Activated CD4-positive, alpha-beta T cell treated with anti-CD3 and anti-CD28 coated beads, Interleukin-2, amount 10 ng/mL, durations not matched to agents 24 days and 14 days (primary cell): ENCODE data around the gene MAST4. TPM values are rescaled to one million over a fixed set of nuclear protein-coding genes. Genes with fewer than 3 reads are reported as not detected.

Experiments used
- DNase-seq: peaks from one replicate; pipeline ENCODE4 v3.0.0; 2022
- H3K27ac Mint-ChIP-seq: one replicate; pipeline ENCODE4 v1.8.0; 2022; ENCODE audit warnings: mild to moderate bottlenecking, mixed read lengths
- H3K27me3 Mint-ChIP-seq: one replicate; pipeline ENCODE4 v1.8.0; 2022; ENCODE audit warnings: mixed read lengths
- H3K36me3 Mint-ChIP-seq: one replicate; pipeline ENCODE4 v1.8.0; 2022; ENCODE audit warnings: low read depth, mild to moderate bottlenecking, mixed read lengths
- H3K4me1 Mint-ChIP-seq: one replicate; pipeline ENCODE4 v1.8.0; 2021; ENCODE audit warnings: mixed read lengths
- H3K4me3 Mint-ChIP-seq: one replicate; pipeline ENCODE4 v1.8.0; 2022; ENCODE audit warnings: mild to moderate bottlenecking, moderate library complexity, mixed read lengths
- H3K9me3 Mint-ChIP-seq: one replicate; pipeline ENCODE4 v1.8.0; 2021; ENCODE audit warnings: mixed read lengths
- intact Hi-C: fragments of 100-400 bp; cut with micrococcal nuclease; formaldehyde crosslinking; loops from one replicate; pipeline ENCODE4 v1.15.1; 2023
- total RNA-seq: library from RNA; stranded (reverse); gene quantifications from 2 replicates; pipeline ENCODE4 v1.2.3, GENCODE V29; 2022

Gene MAST4
- total RNA-seq, 1 donor from 2014 or later, result 16.1 TPM

DNA sequence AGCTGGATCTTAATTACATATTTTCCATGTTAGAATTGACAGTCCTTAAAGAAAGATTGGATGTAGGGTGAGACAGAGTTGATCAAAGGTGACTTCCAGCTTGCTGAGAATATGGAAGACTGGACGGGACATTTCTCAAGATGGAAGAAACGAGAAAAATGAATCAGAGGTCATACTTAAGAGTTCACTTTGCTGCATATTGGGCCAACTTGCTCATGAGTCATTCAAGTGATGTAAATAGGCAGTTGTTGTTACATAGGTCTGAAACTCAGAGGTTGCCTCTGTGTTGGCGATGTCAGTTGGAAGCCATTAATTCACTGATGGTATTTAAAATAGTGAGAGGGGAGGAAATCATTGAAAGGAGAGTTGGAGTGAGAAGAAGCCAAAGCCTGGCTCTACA lies 467.6 kb downstream of the MAST4 start:
- intact Hi-C loops, result loop anchor here (2.0 to 5.0 kb wide), 2 partner anchors 39 to 59 kb away; no protein-coding TSS in a partner anchor
- H3K4me3 Mint-ChIP-seq, result no peak overlapping the region
- peaks cover 12% of the 10 kb centered on the region for H3K36me3 Mint-ChIP-seq
- no peak overlapping the region for H3K27ac Mint-ChIP-seq
- no peaks in the 10 kb centered on the region for H3K27me3 Mint-ChIP-seq
- H3K9me3 Mint-ChIP-seq, result peaks cover 5% of the 10 kb centered on the region
- peaks cover 17% of the 10 kb centered on the region for H3K4me1 Mint-ChIP-seq
- DNase-seq, result peak; percentile 40

DNA sequence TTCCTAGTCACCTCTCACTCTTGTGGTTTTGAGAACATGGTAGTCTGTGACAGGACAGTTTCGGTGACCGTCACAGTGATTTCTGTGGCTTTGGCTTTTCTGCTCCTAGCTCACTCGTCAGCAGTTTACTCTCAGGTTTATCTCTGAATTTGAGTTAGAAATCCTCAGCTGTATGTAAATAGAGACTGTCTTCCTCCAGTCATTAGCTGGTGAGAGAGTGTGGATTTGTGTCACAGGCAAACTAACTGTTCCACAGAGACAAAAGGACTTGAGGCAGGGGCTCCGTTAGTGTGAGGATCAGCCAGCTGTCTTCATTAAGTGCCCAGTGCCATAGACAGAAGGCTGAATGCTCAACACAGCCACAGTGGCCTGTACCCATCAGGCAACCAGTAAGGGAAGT lies 469.0 kb downstream of the MAST4 start:
- peaks cover 13% of the 10 kb centered on the region for H3K4me1 Mint-ChIP-seq
- peak overlapping the region; percentile 59 for H3K27ac Mint-ChIP-seq
- DNase-seq, result peak; percentile 61
- intact Hi-C loops, result loop anchor here (2.0 kb wide), 1 partner anchor 60 kb away; no protein-coding TSS in a partner anchor
- H3K36me3 Mint-ChIP-seq, result peaks cover 9% of the 10 kb centered on the region
- no peak overlapping the region for H3K4me3 Mint-ChIP-seq
- H3K9me3 Mint-ChIP-seq, result peaks cover 5% of the 10 kb centered on the region
- H3K27me3 Mint-ChIP-seq, result no peaks in the 10 kb centered on the region

- Mint-ChIP-seq H3K9me3 (peaks cover 5% of the 10 kb centered on the region), H3K27me3 (no peaks in the 10 kb centered on the region), H3K4me3 (no peak overlapping the region), H3K27ac (no peak overlapping the region), H3K36me3 (peaks cover 9% of the 10 kb centered on the region), H3K4me1 (peaks cover 13% of the 10 kb centered on the region)
- intact Hi-C loops, result loop anchor here (2.0 kb wide), 1 partner anchor 61 kb away; no protein-coding TSS in a partner anchor
- DNase-seq, result peak; percentile 54
These were observed 469.5 kb downstream of the MAST4 start for GRCh38 chr5:67065696-67066095.

DNA sequence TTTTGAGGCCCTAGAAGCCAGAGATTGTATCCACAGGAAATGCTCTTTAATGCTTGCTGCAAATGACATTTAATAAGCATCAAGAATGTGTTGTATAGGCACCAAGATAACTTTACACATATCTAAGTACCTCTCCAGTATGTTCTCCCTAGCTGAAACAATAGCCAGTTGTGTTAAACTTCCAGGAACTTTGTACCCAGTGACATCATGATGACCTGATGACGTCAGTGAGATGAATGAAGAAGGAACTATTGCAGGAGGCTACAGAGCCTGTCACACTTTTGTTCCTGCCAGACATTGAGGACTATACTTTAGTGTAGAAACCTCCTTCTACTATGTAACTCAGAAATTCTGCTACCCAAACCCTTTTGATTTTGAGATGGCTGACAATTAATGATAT lies 470.6 kb downstream of the MAST4 start:
- Mint-ChIP-seq H3K36me3 (peaks cover 7% of the 10 kb centered on the region), H3K27ac (no peak overlapping the region), H3K9me3 (peaks cover 5% of the 10 kb centered on the region), H3K4me3 (no peak overlapping the region), H3K27me3 (no peaks in the 10 kb centered on the region), H3K4me1 (peaks cover 13% of the 10 kb centered on the region)
- intact Hi-C loops, result no loop called here
- DNase-seq, result peak; percentile 26

DNA sequence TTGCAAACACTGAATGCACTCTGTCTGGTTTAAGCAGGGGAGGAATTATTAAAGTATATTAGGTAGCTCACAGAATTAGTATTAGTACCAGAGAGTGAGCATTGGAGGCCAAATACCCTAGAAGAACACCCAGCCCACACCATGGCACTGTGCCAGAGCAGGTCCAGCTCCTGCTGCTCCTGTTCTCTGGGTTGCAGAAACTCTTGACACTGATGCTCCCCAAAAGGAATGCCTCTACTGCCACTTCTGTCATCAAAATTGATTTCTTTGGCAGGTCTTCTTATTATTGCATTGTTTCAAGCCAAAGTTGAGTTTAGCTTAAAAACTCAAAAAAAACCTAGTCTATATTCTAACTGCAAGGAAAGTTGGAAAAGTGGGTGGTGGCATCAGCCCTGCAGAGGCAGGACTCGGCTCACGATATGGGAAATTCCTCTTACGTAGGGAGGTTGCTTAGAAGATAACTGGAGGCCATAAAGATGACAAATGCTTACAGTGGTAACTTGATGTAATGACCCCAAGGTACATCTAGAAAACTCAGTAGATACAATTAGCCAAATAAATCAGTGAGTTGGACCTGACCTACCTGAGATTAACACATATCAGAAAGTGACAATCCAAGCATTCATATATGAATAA lies 477.0 kb downstream of the MAST4 start:
- no peak overlapping the region for H3K27ac Mint-ChIP-seq
- H3K9me3 Mint-ChIP-seq, result no peaks in the 10 kb centered on the region
- H3K36me3 Mint-ChIP-seq, result peaks cover 4% of the 10 kb centered on the region
- H3K4me1 Mint-ChIP-seq, result peaks cover 6% of the 10 kb centered on the region
- no peak for DNase-seq
- no peaks in the 10 kb centered on the region for H3K27me3 Mint-ChIP-seq
- H3K4me3 Mint-ChIP-seq, result no peak overlapping the region
- intact Hi-C loops, result no loop called here

GRCh38 chr5:67077296-67077695 lies 481.1 kb downstream of the MAST4 start:
- Mint-ChIP-seq H3K36me3 (peaks cover 4% of the 10 kb centered on the region), H3K27ac (no peak overlapping the region), H3K27me3 (no peaks in the 10 kb centered on the region), H3K4me1 (peaks cover 7% of the 10 kb centered on the region), H3K4me3 (no peak overlapping the region), H3K9me3 (no peaks in the 10 kb centered on the region)
- no peak for DNase-seq
- intact Hi-C loops, result no loop called here

GRCh38 chr5:67081261-67081660 lies 485.1 kb downstream of the MAST4 start:
- H3K36me3 Mint-ChIP-seq, result peaks cover 2% of the 10 kb centered on the region
- no peak overlapping the region for H3K4me3 Mint-ChIP-seq
- H3K27ac Mint-ChIP-seq, result no peak overlapping the region
- peaks cover 8% of the 10 kb centered on the region for H3K4me1 Mint-ChIP-seq
- intact Hi-C loops, result no loop called here
- H3K27me3 Mint-ChIP-seq, result no peaks in the 10 kb centered on the region
- no peak for DNase-seq
- H3K9me3 Mint-ChIP-seq, result no peaks in the 10 kb centered on the region

DNA sequence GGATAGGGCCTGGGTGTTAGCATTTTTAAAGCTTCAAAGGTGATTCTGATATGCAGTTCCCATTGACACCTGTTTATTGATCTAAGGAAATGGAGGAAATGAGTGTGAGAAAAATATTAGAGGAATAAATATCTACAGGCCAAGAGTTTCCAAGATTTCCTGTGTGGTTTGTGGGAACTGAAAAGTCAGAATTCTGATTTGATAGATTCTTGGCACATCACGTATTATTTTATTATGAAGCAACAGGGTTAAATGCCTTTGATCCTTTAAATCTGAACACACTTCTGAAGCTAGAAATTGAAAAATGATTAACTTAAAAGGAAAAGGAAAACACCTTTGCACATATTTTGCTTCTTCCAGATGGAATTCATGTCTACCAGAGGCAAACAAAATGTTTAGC lies 486.7 kb downstream of the MAST4 start:
- Mint-ChIP-seq H3K36me3 (no peaks in the 10 kb centered on the region), H3K4me3 (no peak overlapping the region), H3K4me1 (peaks cover 5% of the 10 kb centered on the region), H3K9me3 (no peaks in the 10 kb centered on the region), H3K27me3 (no peaks in the 10 kb centered on the region), H3K27ac (no peak overlapping the region)
- no peak for DNase-seq
- intact Hi-C loops, result no loop called here

DNA sequence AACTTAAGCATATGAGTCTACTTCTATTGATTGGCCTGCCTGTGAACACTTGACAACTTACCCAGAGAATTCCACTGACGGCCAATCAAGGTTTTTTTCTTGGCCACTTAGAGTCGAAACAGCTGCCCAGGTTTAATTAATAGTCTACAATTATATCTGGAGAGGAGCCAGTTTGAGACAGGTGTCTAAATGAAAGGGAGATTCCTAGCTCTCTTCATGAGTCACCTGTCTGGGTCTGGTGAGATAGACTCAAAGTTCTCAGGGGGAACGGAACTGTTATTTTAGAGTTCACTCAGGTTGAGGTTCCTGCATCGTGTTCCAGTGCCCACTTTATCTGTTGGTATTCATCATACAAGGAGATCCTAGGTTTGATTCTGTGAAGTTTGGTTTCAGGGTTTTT lies 489.4 kb downstream of the MAST4 start:
- Mint-ChIP-seq H3K9me3 (no peaks in the 10 kb centered on the region), H3K36me3 (peaks cover 2% of the 10 kb centered on the region), H3K27me3 (no peaks in the 10 kb centered on the region), H3K27ac (no peak overlapping the region), H3K4me1 (peaks cover 5% of the 10 kb centered on the region), H3K4me3 (no peak overlapping the region)
- no peak for DNase-seq
- intact Hi-C loops, result no loop called here

DNA sequence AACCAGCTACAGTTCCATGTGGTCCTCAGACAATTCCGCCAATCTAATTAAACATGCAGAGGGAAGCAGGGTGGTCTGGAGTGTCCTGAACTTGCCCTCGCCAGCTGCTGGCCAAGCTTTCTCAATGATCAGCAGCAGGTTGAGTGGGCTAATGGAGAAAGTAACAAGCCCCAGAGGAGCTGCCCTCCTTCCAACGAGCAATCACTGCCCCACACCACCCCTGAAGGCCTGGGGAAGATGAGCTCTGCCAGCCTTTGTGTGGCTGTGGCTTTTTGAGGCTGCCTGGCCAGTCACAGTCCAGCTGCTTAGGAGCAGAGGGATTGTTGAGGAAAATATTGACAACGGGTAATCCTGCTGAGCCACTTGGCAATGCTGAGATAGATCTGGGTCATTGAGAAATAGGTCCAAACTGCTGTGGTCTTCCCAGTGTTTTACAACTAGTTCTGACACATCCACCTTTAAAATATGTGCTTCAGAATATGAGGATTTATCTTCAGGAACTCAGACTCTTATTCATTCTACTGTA lies 493.1 kb downstream of the MAST4 start:
- H3K27me3 Mint-ChIP-seq, result no peaks in the 10 kb centered on the region

GRCh38 chr5:67090040-67090439 lies 493.8 kb downstream of the MAST4 start:
- intact Hi-C loops, result no loop called here
- Mint-ChIP-seq H3K27me3 (no peaks in the 10 kb centered on the region), H3K27ac (no peak overlapping the region), H3K4me3 (no peak overlapping the region), H3K36me3 (peaks cover 13% of the 10 kb centered on the region), H3K4me1 (peaks cover 5% of the 10 kb centered on the region), H3K9me3 (no peaks in the 10 kb centered on the region)
- no peak for DNase-seq

More for the DNA sequence above, 493.1 kb downstream of the MAST4 start:
- no peak overlapping the region for H3K4me3 Mint-ChIP-seq
- no peaks in the 10 kb centered on the region for H3K9me3 Mint-ChIP-seq
- no peak overlapping the region for H3K27ac Mint-ChIP-seq
- intact Hi-C loops, result no loop called here
- peaks cover 10% of the 10 kb centered on the region for H3K36me3 Mint-ChIP-seq
- peaks cover 5% of the 10 kb centered on the region for H3K4me1 Mint-ChIP-seq
- peak; percentile 49 for DNase-seq

DNA sequence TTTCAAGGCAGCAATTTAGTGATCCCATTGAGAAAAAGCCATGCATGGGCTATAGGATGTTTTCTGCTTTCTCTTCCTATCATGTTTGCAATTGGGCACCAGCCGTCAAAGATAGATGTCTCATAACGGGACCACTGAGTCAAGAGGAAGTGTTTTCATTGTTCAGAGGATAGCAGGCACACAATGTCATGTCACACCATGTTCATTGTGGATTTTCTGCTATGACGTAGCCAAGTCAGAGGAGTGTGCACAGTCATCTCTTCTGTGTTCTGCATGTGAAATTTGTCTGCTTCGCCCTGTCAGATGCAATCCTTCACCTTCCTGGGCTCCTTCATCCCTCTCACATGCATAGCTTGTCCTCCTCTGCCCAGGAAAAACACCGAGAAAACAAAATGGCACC lies 494.4 kb downstream of the MAST4 start:
- no peak for DNase-seq
- H3K4me3 Mint-ChIP-seq, result no peak overlapping the region
- peaks cover 7% of the 10 kb centered on the region for H3K4me1 Mint-ChIP-seq
- H3K36me3 Mint-ChIP-seq, result peaks cover 19% of the 10 kb centered on the region
- intact Hi-C loops, result no loop called here
- H3K27ac Mint-ChIP-seq, result no peak overlapping the region
- H3K27me3 Mint-ChIP-seq, result no peaks in the 10 kb centered on the region
- H3K9me3 Mint-ChIP-seq, result no peaks in the 10 kb centered on the region

- peaks cover 25% of the 10 kb centered on the region for H3K36me3 Mint-ChIP-seq
- no peak overlapping the region for H3K27ac Mint-ChIP-seq
- intact Hi-C loops, result no loop called here
- H3K27me3 Mint-ChIP-seq, result no peaks in the 10 kb centered on the region
- H3K4me1 Mint-ChIP-seq, result peaks cover 7% of the 10 kb centered on the region
- H3K9me3 Mint-ChIP-seq, result no peaks in the 10 kb centered on the region
- H3K4me3 Mint-ChIP-seq, result no peak overlapping the region
- DNase-seq, result no peak
These were observed 496.3 kb downstream of the MAST4 start for GRCh38 chr5:67092535-67092934.

- intact Hi-C loops, result no loop called here
- H3K4me1 Mint-ChIP-seq, result peaks cover 7% of the 10 kb centered on the region
- no peaks in the 10 kb centered on the region for H3K9me3 Mint-ChIP-seq
- no peak overlapping the region for H3K27ac Mint-ChIP-seq
- no peak overlapping the region for H3K4me3 Mint-ChIP-seq
- H3K27me3 Mint-ChIP-seq, result no peaks in the 10 kb centered on the region
- H3K36me3 Mint-ChIP-seq, result peaks cover 25% of the 10 kb centered on the region
- DNase-seq, result no peak
These were observed 497.1 kb downstream of the MAST4 start for GRCh38 chr5:67093279-67093678.
